LNCaP clone FGC (cell line): Measurements from ENCODE around the gene MEF2D.

Experiments used
- DNase-seq: peaks from one replicate; pipeline ENCODE4 v3.0.0-alpha.2; 2011; ENCODE audit warnings: low read depth
- H3K4me3 ChIP-seq: 2 replicates; pipeline ENCODE4 v1.5.1; 2011; ENCODE audit warnings: mild to moderate bottlenecking, low read depth, low read length, control low read depth
- CTCF ChIP-seq: IDR thresholded peaks from 2 replicates; pipeline ENCODE4 v1.5.1; 2012; ENCODE audit warnings: mild to moderate bottlenecking; ENCODE audit not compliant: control insufficient read depth, insufficient read depth; ENCODE audit errors: extremely low read depth

The MEF2D gene

GRCh38 chr1:156515956-156516355 lies 15.4 kb upstream of the MEF2D start:
- no peak for TF ChIP-seq CTCF
- H3K4me3 ChIP-seq, result no peak overlapping the region
- DNase-seq, result no peak

GRCh38 chr1:156513185-156513584 lies 12.6 kb upstream of the MEF2D start:
- TF ChIP-seq CTCF, result no peak

GRCh38 chr1:156511644-156512043 lies 11.1 kb upstream of the MEF2D start:
- DNase-seq, result no peak
- TF ChIP-seq CTCF, result no peak
- H3K4me3 ChIP-seq, result no peak overlapping the region

More at GRCh38 chr1:156513185-156513584, 12.6 kb upstream of the MEF2D start:
- no peak for DNase-seq
- no peak overlapping the region for H3K4me3 ChIP-seq

- no peak for TF ChIP-seq CTCF
- peak; percentile 56 for DNase-seq
Observed at GRCh38 chr1:156510709-156511108, 10.1 kb upstream of the MEF2D start.

GRCh38 chr1:156509424-156510034 lies 9.0 kb upstream of the MEF2D start:
- DNase-seq, result no peak
- no peak for TF ChIP-seq CTCF
- no peak overlapping the region for H3K4me3 ChIP-seq

More at GRCh38 chr1:156510709-156511108, 10.1 kb upstream of the MEF2D start:
- no peak overlapping the region for H3K4me3 ChIP-seq

- no peak for DNase-seq
- H3K4me3 ChIP-seq, result no peak overlapping the region
- no peak for TF ChIP-seq CTCF
Observed at GRCh38 chr1:156508955-156509234, 8.3 kb upstream of the MEF2D start.

GRCh38 chr1:156508205-156508954 lies 7.8 kb upstream of the MEF2D start:
- no peak for DNase-seq
- no peak for TF ChIP-seq CTCF
- no peak overlapping the region for H3K4me3 ChIP-seq
